ENCODE results near the gene HBG2. TPM values are rescaled to one million over a fixed set of nuclear protein-coding genes. Genes with fewer than 3 reads are reported as not detected.

Gene HBG2
- total and polyA plus RNA-seq, 2 of the 8 experiments (the other 6 are each of a cell fraction or from before 2014, with no cell fraction given) = 0.23 TPM; not detected in 1

DNA sequence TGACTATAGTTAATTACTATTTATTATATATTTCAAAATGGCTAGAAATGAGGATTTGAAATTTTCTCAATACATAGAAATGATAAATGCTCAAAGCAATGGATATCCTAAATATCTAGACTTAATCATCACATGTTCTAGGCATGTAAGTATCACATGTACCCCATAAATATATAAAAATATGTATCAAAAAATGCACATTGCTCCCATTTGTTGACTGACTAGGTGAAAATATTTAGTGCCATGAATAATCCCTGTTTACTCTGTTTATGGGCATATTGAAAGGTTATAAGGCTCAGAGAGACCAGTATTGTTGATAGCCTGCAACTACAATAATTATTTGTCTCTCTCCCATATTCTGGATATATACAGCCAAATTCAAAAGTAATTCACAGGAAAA lies 12.0 kb upstream of the HBG2 start:
- Histone ChIP-seq H3K4me1 (replicated peaks in 1 of 4; ENCODE audit: control insufficient read depth in 3 of 4, insufficient read depth in 4 of 4, low read length in 3 of 4) (no peaks in the 10 kb centered on the region), H3K4me3 (ENCODE audit: extremely low read depth in 1 of 4, insufficient read depth in 2 of 4, low read depth in 3 of 4, low read length in 4 of 4) (no peak overlapping the region), H3K79me1 (ENCODE audit: low read depth, low read length) (no peaks in the 10 kb centered on the region), H2BK20ac (ENCODE audit: low read length) (no peak overlapping the region), H3K27ac (ENCODE audit: low read depth, low read length) (no peak overlapping the region), H2BK120ac (replicated peaks; ENCODE audit: low read depth, low read length) (no peak overlapping the region), H2AK5ac (ENCODE audit: low read depth, low read length) (no peak overlapping the region), H3K9ac (replicated peaks in 1 of 4; ENCODE audit: extremely low read depth in 1 of 4, low read depth in 3 of 4, low read length in 3 of 4) (no peak overlapping the region), H3K56ac (replicated peaks; ENCODE audit: insufficient read length, low read depth, low read length) (no peak overlapping the region), H3K36me3 (ENCODE audit: control insufficient read depth in 2 of 4, insufficient read depth in 4 of 4, low read length in 3 of 4) (no peaks in the 10 kb centered on the region), H3K14ac (ENCODE audit: insufficient read length) (no peak overlapping the region), H4K20me1 (replicated peaks in 1 of 2; ENCODE audit: control insufficient read depth in 1 of 2, insufficient read depth in 2 of 2, low read length in 2 of 2) (no peaks in the 10 kb centered on the region), H3K18ac (ENCODE audit: extremely low read depth, low read length) (no peak overlapping the region), H4K91ac (replicated peaks; ENCODE audit: insufficient read length, low read length) (no peak overlapping the region), H2BK12ac (ENCODE audit: low read depth, low read length) (no peak overlapping the region), H3K27me3 (replicated peaks in 1 of 4; ENCODE audit: control insufficient read depth in 3 of 4, extremely low read depth in 1 of 4, insufficient read depth in 3 of 4, low read length in 3 of 4) (no peaks in the 10 kb centered on the region), H3K23ac (ENCODE audit: insufficient read length) (no peak overlapping the region), H3K9me3 (ENCODE audit: insufficient read depth in 2 of 2, low read depth in 1 of 2, low read length in 1 of 2) (no peaks in the 10 kb centered on the region), H4K5ac (ENCODE audit: insufficient read length, low read depth, low read length) (no peak overlapping the region), H2BK15ac (ENCODE audit: low read length) (no peak overlapping the region), H3K23me2 (ENCODE audit: low read depth, low read length) (no peaks in the 10 kb centered on the region), H3K4me2 (ENCODE audit: insufficient read depth in 1 of 2, low read depth in 2 of 2, low read length in 2 of 2) (no peak overlapping the region), H3K4ac (replicated peaks; ENCODE audit: insufficient read length, low read depth, low read length) (no peak overlapping the region), H2AFZ (ENCODE audit: low read length) (no peak overlapping the region), H2BK5ac (ENCODE audit: low read depth, low read length) (no peak overlapping the region), H3K79me2 (ENCODE audit: control insufficient read depth in 1 of 2, insufficient read depth in 2 of 2, low read length in 2 of 2) (no peaks in the 10 kb centered on the region), H4K8ac (ENCODE audit: extremely low read depth, insufficient read depth, low read length) (no peak overlapping the region)
- no peak for TF ChIP-seq NANOG (IDR thresholded peaks at IDR 0.05; ENCODE audit: insufficient read depth, low read depth, low read length, poor library complexity, severe bottlenecking)
- TF ChIP-seq ASH2L (IDR thresholded peaks at IDR 0.05; ENCODE audit: low read length) = no peak
- no peak for TF ChIP-seq CEBPB (IDR thresholded peaks at IDR 0.05; ENCODE audit: low read depth, low read length)
- no peak for TF ChIP-seq TAF7 (optimal IDR thresholded peaks at IDR 0.05; ENCODE audit: borderline replicate concordance, low read depth, low read length)
- no peak for TF ChIP-seq SP4 (IDR thresholded peaks at IDR 0.05; ENCODE audit: low read length)
- no peak for TF ChIP-seq ZNF274 (IDR thresholded peaks at IDR 0.05; ENCODE audit: borderline replicate concordance, extremely low read depth, low read length)
- no peak for TF ChIP-seq PHF8 (conservative IDR thresholded peaks at IDR 0.05; ENCODE audit: low read depth, low read length)
- TF ChIP-seq RNF2 (IDR thresholded peaks at IDR 0.05; ENCODE audit: borderline replicate concordance, low read depth, low read length, missing control alignments, poor library complexity, severe bottlenecking) = no peak
- DNase-seq (ENCODE audit: low read depth in 1 of 2, low spot score in 2 of 2) (no peak), FAIRE-seq (no peak)
- CTCF ChIA-PET (ENCODE audit: partially characterized antibody) = no interaction called here
- POLR2A ChIA-PET (ENCODE audit: partially characterized antibody) = no interaction called here
